GM12872 (cell line): ENCODE data around the gene IRX1.

Experiments used
- CTCF ChIP-seq: IDR thresholded peaks from 3 replicates; pipeline ENCODE4 v1.5.1; 2011; ENCODE audit warnings: low read depth, mild to moderate bottlenecking, low read length, moderate library complexity; ENCODE audit not compliant: insufficient read depth

IRX1 gene

GRCh38 chr5:3612591-3613042 lies 17.0 kb downstream of the IRX1 start:
- no peak for TF ChIP-seq CTCF

GRCh38 chr5:3613726-3614125 lies 18.1 kb downstream of the IRX1 start:
- no peak for TF ChIP-seq CTCF

GRCh38 chr5:3615217-3615616 lies 19.6 kb downstream of the IRX1 start:
- no peak for TF ChIP-seq CTCF

DNA sequence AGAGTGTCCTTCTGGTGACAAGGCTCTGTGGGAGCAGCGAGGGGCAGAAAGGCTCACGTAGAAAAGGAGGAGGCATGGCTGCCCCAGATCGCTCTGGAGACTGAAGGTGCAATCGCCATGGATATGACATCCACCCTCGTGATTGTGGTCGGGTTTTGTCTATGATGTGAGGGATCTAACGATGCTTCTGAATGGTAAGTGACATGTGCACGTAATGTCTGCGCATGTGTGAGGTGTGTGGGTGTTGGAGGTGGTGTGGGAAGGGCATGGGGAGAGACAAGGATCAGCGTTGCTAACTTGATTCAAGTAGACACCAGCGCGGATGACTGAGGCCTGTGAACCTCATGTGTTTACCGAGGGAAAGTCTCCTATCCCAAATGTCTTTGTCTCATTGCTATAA lies 20.2 kb downstream of the IRX1 start:
- TF ChIP-seq CTCF: no peak

DNA sequence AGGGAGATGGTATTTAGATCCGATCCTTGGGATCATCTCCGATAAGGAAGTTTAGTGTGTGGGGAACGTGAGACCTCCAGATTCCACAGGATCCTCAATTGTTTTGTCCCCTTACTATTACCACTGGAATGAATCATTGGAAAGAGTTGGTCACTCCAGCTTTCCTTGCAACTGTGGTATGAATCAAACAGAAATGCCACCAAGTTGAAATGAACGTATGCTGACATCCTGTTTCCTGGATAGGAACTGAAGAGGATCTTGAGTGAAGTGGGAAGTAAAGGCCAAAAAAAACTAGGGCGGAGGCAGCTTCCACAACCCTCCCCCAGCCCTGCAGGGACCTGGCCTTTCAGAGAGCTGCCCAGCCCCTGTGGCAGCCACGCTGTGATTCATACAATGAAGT lies 23.9 kb downstream of the IRX1 start:
- TF ChIP-seq CTCF: no peak

DNA sequence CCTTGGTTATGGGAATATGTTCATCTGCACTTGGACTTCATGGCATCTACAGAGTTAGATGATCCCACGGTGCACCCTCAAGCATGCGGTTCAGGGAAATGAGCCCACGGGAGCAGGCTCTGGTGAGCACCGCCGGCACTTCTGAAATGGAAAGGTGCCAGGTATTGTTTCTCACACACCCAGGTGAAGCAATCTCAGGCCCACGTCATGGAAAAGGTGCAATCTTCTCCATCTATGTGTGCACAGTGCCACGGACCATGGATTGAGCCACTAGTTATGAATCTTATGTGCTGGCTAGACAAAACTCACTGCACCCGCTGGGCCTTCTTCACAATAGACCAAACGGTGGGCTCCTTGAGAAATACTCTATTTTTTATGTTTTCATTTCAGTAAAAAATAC lies 27.3 kb downstream of the IRX1 start:
- TF ChIP-seq CTCF: no peak

GRCh38 chr5:3625626-3626025 lies 30.0 kb downstream of the IRX1 start:
- no peak for TF ChIP-seq CTCF

DNA sequence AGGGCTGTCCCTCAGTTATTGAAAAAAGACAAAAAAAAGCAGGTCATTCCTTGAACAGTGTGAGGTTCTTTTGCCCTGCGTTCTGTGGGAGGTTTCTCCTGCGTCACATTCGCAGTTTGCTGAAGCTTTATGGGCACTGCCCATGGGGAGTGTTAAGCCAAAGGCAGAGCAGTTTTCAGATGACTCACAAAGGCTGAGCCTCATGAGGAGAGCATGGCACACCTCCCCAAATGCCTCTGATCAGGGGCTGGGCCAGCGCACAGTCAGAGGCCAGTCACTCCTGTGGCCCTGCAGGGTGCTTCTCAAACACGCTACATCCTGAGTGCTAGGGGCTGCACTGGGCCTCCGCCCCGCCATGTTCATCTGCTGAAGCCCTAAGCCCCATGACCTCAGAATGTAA lies 38.4 kb downstream of the IRX1 start:
- no peak for TF ChIP-seq CTCF
